PC-3 (cell line): Measurements from ENCODE around the gene SUGCT. TPM values are rescaled to one million over a fixed set of nuclear protein-coding genes. Genes with fewer than 3 reads are reported as not detected.

Experiments
- ATAC-seq: fragments of 200-7000 bp; cut with Tn5 transposase; 2 replicates; pipeline ENCODE4 v1.9.1; 2020; ENCODE audit warnings: mild to moderate bottlenecking, moderate library complexity
- BruUV-seq: library from RNA; stranded (reverse); fragments of 400-500 nt; replicated peaks from 2 replicates; lab custom pipeline; 2021; lab: Mats Ljungman, UMichigan
- CTCF ChIA-PET: fragments of 300-600 bp; sonication (Branson Sonifier 250); formaldehyde crosslinking; loops from one replicate; lab custom pipeline; 2022; ENCODE audit warnings: antibody characterized with exemption; lab: Charles Lee
- POLR2A ChIA-PET: fragments of 300-600 bp; sonication (Branson Sonifier 250); formaldehyde crosslinking; loops from one replicate; lab custom pipeline; 2022; ENCODE audit warnings: antibody characterized with exemption; ENCODE audit not compliant: unreplicated experiment; lab: Charles Lee
- DNase-seq: peaks from one replicate; pipeline ENCODE4 v3.0.0-alpha.2; 2015
- H2AFZ ChIP-seq: fragments of 300-600 bp; sonication (generic); 2 replicates; pipeline ENCODE4 v1.6.0; 2016; ENCODE audit warnings: antibody characterized with exemption, low read length
- H3F3A ChIP-seq: fragments of 300-600 bp; sonication (generic); one replicate; pipeline ENCODE4 v1.6.0; 2017; ENCODE audit warnings: antibody characterized with exemption, low read length, control low read depth, mild to moderate bottlenecking; ENCODE audit not compliant: unreplicated experiment
- H3K27ac ChIP-seq: fragments of 300-600 bp; sonication (generic); 2 replicates; pipeline ENCODE4 v1.5.1; 2016; ENCODE audit warnings: mild to moderate bottlenecking, low read length
- H3K27me3 ChIP-seq: fragments of 300-600 bp; sonication (generic); 2 replicates; pipeline ENCODE4 v1.6.1; 2016; ENCODE audit warnings: low read length, mixed read lengths
- H3K36me3 ChIP-seq: fragments of 300-600 bp; sonication (generic); 2 replicates; pipeline ENCODE4 v1.6.1; 2016; ENCODE audit warnings: low read depth, mixed run types, low read length, mixed read lengths
- H3K4me1 ChIP-seq: fragments of 300-600 bp; sonication (generic); 2 replicates; pipeline ENCODE4 v1.5.1; 2016; ENCODE audit warnings: low read length; ENCODE audit not compliant: insufficient read depth
- H3K4me2 ChIP-seq: fragments of 300-600 bp; sonication (generic); 2 replicates; pipeline ENCODE4 v1.6.0; 2016; ENCODE audit warnings: low read length
- H3K4me3 ChIP-seq: fragments of 300-600 bp; sonication (generic); 2 replicates; pipeline ENCODE4 v1.5.1; 2016; ENCODE audit warnings: mild to moderate bottlenecking, low read length, mixed read lengths
- H3K79me2 ChIP-seq: fragments of 300-600 bp; sonication (generic); 2 replicates; pipeline ENCODE4 v1.6.1; 2017; ENCODE audit warnings: low read length, mixed read lengths
- H3K9ac ChIP-seq: fragments of 300-600 bp; sonication (generic); 2 replicates; pipeline ENCODE4 v1.6.0; 2016; ENCODE audit warnings: mild to moderate bottlenecking, low read length
- H3K9me2 ChIP-seq: fragments of 300-600 bp; sonication (generic); replicated peaks from 2 replicates; pipeline ENCODE4 v1.6.1; 2016; ENCODE audit warnings: mixed run types, low read length, mixed read lengths
- H3K9me3 ChIP-seq: fragments of 300-600 bp; sonication (generic); 2 replicates; pipeline ENCODE4 v1.6.1; 2016; ENCODE audit warnings: low read length, mixed read lengths
- H4K20me1 ChIP-seq: fragments of 300-600 bp; sonication (generic); 2 replicates; pipeline ENCODE4 v1.6.1; 2016; ENCODE audit warnings: low read length, mixed read lengths
- CTCF ChIP-seq: fragments of 300-600 bp; sonication (generic); conservative IDR thresholded peaks from 2 replicates; pipeline ENCODE4 v1.5.1; 2017; ENCODE audit warnings: antibody characterized with exemption, low read depth, mild to moderate bottlenecking, low read length
- EZH2 ChIP-seq: fragments of 300-600 bp; sonication (generic); IDR thresholded peaks from one replicate; pipeline ENCODE4 v1.6.1; 2017; ENCODE audit warnings: antibody characterized with exemption, mild to moderate bottlenecking, low read length; ENCODE audit not compliant: unreplicated experiment
- EZH2phosphoT487 ChIP-seq: fragments of 300-600 bp; sonication (generic); IDR thresholded peaks from 2 replicates; pipeline ENCODE4 v1.6.1; 2018; ENCODE audit warnings: mild to moderate bottlenecking, antibody characterized with exemption, low read length, borderline replicate concordance
- intact Hi-C: fragments of 100-400 bp; cut with micrococcal nuclease; formaldehyde crosslinking; loops from 2 replicates; pipeline ENCODE4 v1.9.0; 2023
- total RNA-seq: library from RNA; depleted of rRNA; stranded (reverse); fragments of >200 nt; gene quantifications from 2 replicates; pipeline ENCODE4 v1.2.3, GENCODE V29; 2014

The SUGCT gene
- total RNA-seq, 1 experiment from 2014 or later: 2.9 TPM

- no TSS peak for BruUV-seq
- POLR2A ChIA-PET: no interaction called here
- intact Hi-C loops: no loop called here
Measured at GRCh38 chr7:40400525-40400924, 265.7 kb downstream of the SUGCT start.

GRCh38 chr7:40401406-40401805 is 266.6 kb downstream of the SUGCT start:
- H3K4me2 ChIP-seq: no peak overlapping the region
- no peaks in the 10 kb centered on the region for H3F3A ChIP-seq
- H3K4me3 ChIP-seq: no peak overlapping the region
- no peaks in the 10 kb centered on the region for H3K9me2 ChIP-seq
- H3K9me3 ChIP-seq: no peaks in the 10 kb centered on the region
- H3K9ac ChIP-seq: no peak overlapping the region
- BruUV-seq: no TSS peak
- no peak overlapping the region for H3K27ac ChIP-seq
- H3K36me3 ChIP-seq: no peaks in the 10 kb centered on the region
- TF ChIP-seq EZH2phosphoT487 (no peak), EZH2 (no peak), CTCF (no peak)
- no peaks in the 10 kb centered on the region for H4K20me1 ChIP-seq
- no peaks in the 10 kb centered on the region for H3K27me3 ChIP-seq
- no peaks in the 10 kb centered on the region for H3K79me2 ChIP-seq
- no peak overlapping the region for H2AFZ ChIP-seq
- intact Hi-C loops: no loop called here
- no peak for ATAC-seq
- no peaks in the 10 kb centered on the region for H3K4me1 ChIP-seq
- no peak for DNase-seq
- POLR2A ChIA-PET: no interaction called here
- CTCF ChIA-PET: no interaction called here

More at GRCh38 chr7:40400525-40400924, 265.7 kb downstream of the SUGCT start:
- Histone ChIP-seq H3K9me2 (no peaks in the 10 kb centered on the region), H3K4me1 (no peaks in the 10 kb centered on the region), H2AFZ (no peak overlapping the region), H4K20me1 (no peaks in the 10 kb centered on the region), H3K27me3 (no peaks in the 10 kb centered on the region), H3K79me2 (no peaks in the 10 kb centered on the region), H3K27ac (no peak overlapping the region), H3K9me3 (no peaks in the 10 kb centered on the region), H3K4me3 (no peak overlapping the region), H3F3A (no peaks in the 10 kb centered on the region), H3K4me2 (no peak overlapping the region), H3K9ac (no peak overlapping the region), H3K36me3 (no peaks in the 10 kb centered on the region)
- ATAC-seq (no peak), DNase-seq (no peak)
- TF ChIP-seq CTCF: no peak
- TF ChIP-seq EZH2phosphoT487: no peak
- no peak for TF ChIP-seq EZH2
- CTCF ChIA-PET: no interaction called here

- no peak for TF ChIP-seq EZH2phosphoT487
- no peak for TF ChIP-seq EZH2
- TF ChIP-seq CTCF: no peak
- CTCF ChIA-PET: no interaction called here
Measured at GRCh38 chr7:40402661-40403060, 267.9 kb downstream of the SUGCT start.

More at GRCh38 chr7:40402661-40403060, 267.9 kb downstream of the SUGCT start:
- H3K27ac ChIP-seq: no peak overlapping the region
- no peak overlapping the region for H3K4me2 ChIP-seq
- no TSS peak for BruUV-seq
- POLR2A ChIA-PET: no interaction called here
- intact Hi-C loops: no loop called here
- H3K9me3 ChIP-seq: no peaks in the 10 kb centered on the region
- H3K4me3 ChIP-seq: no peak overlapping the region
- H2AFZ ChIP-seq: no peak overlapping the region
- no peaks in the 10 kb centered on the region for H3K79me2 ChIP-seq
- no peak for ATAC-seq
- H3K9me2 ChIP-seq: no peaks in the 10 kb centered on the region
- H3F3A ChIP-seq: no peaks in the 10 kb centered on the region
- no peaks in the 10 kb centered on the region for H3K4me1 ChIP-seq
- H3K27me3 ChIP-seq: no peaks in the 10 kb centered on the region
- no peak overlapping the region for H3K9ac ChIP-seq
- no peak for DNase-seq
- H3K36me3 ChIP-seq: no peaks in the 10 kb centered on the region
- H4K20me1 ChIP-seq: no peaks in the 10 kb centered on the region
